Stimulated activated naive CD8-positive, alpha-beta T cell treated with anti-CD3 and anti-CD28 coated beads, Interleukin-15, Interleukin-2, amounts not matched to agents 100 U/mL and 50 U/mL, for 24 hours (primary cell): ENCODE data around the gene RPS6KA5.
"Not testable (repeated sequence)": the region's sequence is repeated elsewhere in the genome, so short reads cannot be mapped to it uniquely, and the experiment has no call there.

ENCODE experiments used
- ATAC-seq: fragments of 150-1000 bp; cut with Tn5 transposase; one replicate; pipeline ENCODE4 v1.10.0; 2021
- DNase-seq: peaks from one replicate; pipeline ENCODE4 v3.0.0; 2021

RPS6KA5 gene

GRCh38 chr14:91060351-91061055 lies at the start of gene RPS6KA5:
Gene RPS6KA5, minus strand, starts transcription at chr14:91060641. Its CDS starts 207 bp downstream, at chr14:91060434.
- peak; percentile 90 for ATAC-seq
- DNase-seq = peak; percentile 99

GRCh38 chr14:91108941-91109611 lies 48.6 kb upstream of the RPS6KA5 start:
- DNase-seq = no peak
- ATAC-seq = no peak

GRCh38 chr14:91103116-91103515 lies 42.7 kb upstream of the RPS6KA5 start:
- no peak for ATAC-seq
- no peak for DNase-seq

GRCh38 chr14:91100102-91100501 lies 39.7 kb upstream of the RPS6KA5 start:
- peak; percentile 65 for ATAC-seq
- DNase-seq = no peak

GRCh38 chr14:91098591-91098990 lies 38.1 kb upstream of the RPS6KA5 start:
- ATAC-seq (no peak), DNase-seq (no peak)

- ATAC-seq, DNase-seq: not testable (repeated sequence)
Measured at GRCh38 chr14:91097657-91098056, 37.2 kb upstream of the RPS6KA5 start.

- no peak for ATAC-seq
- DNase-seq = no peak
Measured at GRCh38 chr14:91095178-91095577, 34.7 kb upstream of the RPS6KA5 start.

- ATAC-seq = no peak
- no peak for DNase-seq
Measured at GRCh38 chr14:91094772-91095171, 34.3 kb upstream of the RPS6KA5 start.

- not testable (repeated sequence) for ATAC-seq, DNase-seq
Measured at GRCh38 chr14:91093743-91094472, 33.5 kb upstream of the RPS6KA5 start.

- DNase-seq (no peak), ATAC-seq (no peak)
Measured at GRCh38 chr14:91092073-91092472, 31.6 kb upstream of the RPS6KA5 start.

- no peak for ATAC-seq
- no peak for DNase-seq
Measured at GRCh38 chr14:91090743-91091142, 30.3 kb upstream of the RPS6KA5 start.

- no peak for ATAC-seq
- no peak for DNase-seq
Measured at GRCh38 chr14:91089958-91090535, 29.6 kb upstream of the RPS6KA5 start.

GRCh38 chr14:91088585-91089235 lies 28.3 kb upstream of the RPS6KA5 start:
- DNase-seq (no peak), ATAC-seq (no peak)

- not testable (repeated sequence) for DNase-seq, ATAC-seq
Measured at GRCh38 chr14:91087470-91087869, 27.0 kb upstream of the RPS6KA5 start.

GRCh38 chr14:91084516-91084915 lies 24.1 kb upstream of the RPS6KA5 start:
- no peak for ATAC-seq
- no peak for DNase-seq

GRCh38 chr14:91082282-91082681 lies 21.8 kb upstream of the RPS6KA5 start:
- no peak for DNase-seq
- no peak for ATAC-seq

GRCh38 chr14:91080071-91080470 lies 19.6 kb upstream of the RPS6KA5 start:
- no peak for DNase-seq

GRCh38 chr14:91078095-91078737 lies 17.8 kb upstream of the RPS6KA5 start:
- DNase-seq (peak; percentile 58), ATAC-seq (peak; percentile 97)

More at GRCh38 chr14:91080071-91080470, 19.6 kb upstream of the RPS6KA5 start:
- no peak for ATAC-seq

- no peak for ATAC-seq
- no peak for DNase-seq
Measured at GRCh38 chr14:91075553-91075952, 15.1 kb upstream of the RPS6KA5 start.

GRCh38 chr14:91070572-91070971 lies 10.1 kb upstream of the RPS6KA5 start:
- ATAC-seq (no peak), DNase-seq (no peak)

- DNase-seq (no peak), ATAC-seq (no peak)
Measured at GRCh38 chr14:91068642-91069041, 8.2 kb upstream of the RPS6KA5 start.
